ENCODE results near the gene ST8SIA1. TPM values are rescaled to one million over a fixed set of nuclear protein-coding genes. Genes with fewer than 3 reads are reported as not detected.
A peak's percentile ranks its signal among the peaks of the same experiment; 100 is the strongest.

Gene ST8SIA1
- polyA plus RNA-seq, 1 of the 3 experiments (the other 2 are of a cell fraction), result 0.12 TPM

- no peaks in the 10 kb centered on the region for H3F3A ChIP-seq (replicated peaks; ENCODE audit: insufficient read depth)
- H3K9me3 ChIP-seq, result no peaks in the 10 kb centered on the region
- H3K36me3 ChIP-seq (replicated peaks in 1 of 2; ENCODE audit: control insufficient read depth in 1 of 2, insufficient read depth in 2 of 2, low read length in 1 of 2), result no peaks in the 10 kb centered on the region
- no peaks in the 10 kb centered on the region for H3K79me2 ChIP-seq (ENCODE audit: insufficient read depth)
- no peak for DNase-seq
- H4K20me1 ChIP-seq (ENCODE audit: insufficient read depth), result no peaks in the 10 kb centered on the region
- no peaks in the 10 kb centered on the region for H3K4me1 ChIP-seq (ENCODE audit: control insufficient read depth in 1 of 2, insufficient read depth in 2 of 2, low read depth in 1 of 2, low read length in 1 of 2)
- POLR2A ChIA-PET, result no interaction called here
- H3K4me2 ChIP-seq, result no peak overlapping the region
- no peak overlapping the region for H3K27ac ChIP-seq (ENCODE audit: low read depth in 2 of 2, low read length in 1 of 2)
- H3K9me2 ChIP-seq, result no peaks in the 10 kb centered on the region
- H3K9ac ChIP-seq, result no peak overlapping the region
- H3K27me3 ChIP-seq (ENCODE audit: insufficient read depth), result peaks cover 3% of the 10 kb centered on the region; the same call in 1 of the 2 replicates
- 8% methylated on average over 5 of the region's 5 CpGs for WGBS (ENCODE audit: low lambda C conversion rate)
- no peak overlapping the region for H2AFZ ChIP-seq (ENCODE audit: low read depth)
- H3K4me3 ChIP-seq (ENCODE audit: low read depth in 2 of 2, low read length in 1 of 2), result no peak overlapping the region
- CTCF ChIA-PET, result no interaction called here
- 0 out of 2 replicates have a peak, but pooled peaks have one; percentile 26 for TF ChIP-seq NFIC (IDR thresholded peaks at IDR 0.05; ENCODE audit: borderline replicate concordance)
- TF ChIP-seq RCOR1 (IDR thresholded peaks at IDR 0.05; ENCODE audit: low read length), result no peak
- TF ChIP-seq TCF12 (IDR thresholded peaks at IDR 0.05), result peak; percentile 27; the same call in 1 of the 2 replicates
- TF ChIP-seq, protein P1, sequence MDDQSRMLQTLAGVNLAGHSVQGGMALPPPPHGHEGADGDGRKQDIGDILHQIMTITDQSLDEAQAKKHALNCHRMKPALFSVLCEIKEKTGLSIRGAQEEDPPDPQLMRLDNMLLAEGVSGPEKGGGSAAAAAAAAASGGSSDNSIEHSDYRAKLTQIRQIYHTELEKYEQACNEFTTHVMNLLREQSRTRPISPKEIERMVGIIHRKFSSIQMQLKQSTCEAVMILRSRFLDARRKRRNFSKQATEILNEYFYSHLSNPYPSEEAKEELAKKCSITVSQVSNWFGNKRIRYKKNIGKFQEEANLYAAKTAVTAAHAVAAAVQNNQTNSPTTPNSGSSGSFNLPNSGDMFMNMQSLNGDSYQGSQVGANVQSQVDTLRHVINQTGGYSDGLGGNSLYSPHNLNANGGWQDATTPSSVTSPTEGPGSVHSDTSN (IDR thresholded peaks at IDR 0.05), result no peak
- TF ChIP-seq FOXM1 (IDR thresholded peaks at IDR 0.05; ENCODE audit: low read depth), result no peak
Measured at GRCh38 chr12:22312336-22312735, 22.2 kb downstream of the ST8SIA1 start.

GRCh38 chr12:22310709-22311108, 23.8 kb downstream of the ST8SIA1 start:
- no peaks in the 10 kb centered on the region for H4K20me1 ChIP-seq (ENCODE audit: insufficient read depth)
- H3K27me3 ChIP-seq (ENCODE audit: insufficient read depth), result no peaks in the 10 kb centered on the region; the same call in 1 of the 2 replicates
- no peaks in the 10 kb centered on the region for H3K79me2 ChIP-seq (ENCODE audit: insufficient read depth)
- no peaks in the 10 kb centered on the region for H3K4me1 ChIP-seq (ENCODE audit: control insufficient read depth in 1 of 2, insufficient read depth in 2 of 2, low read depth in 1 of 2, low read length in 1 of 2)
- TF ChIP-seq CHD2 (IDR thresholded peaks at IDR 0.05; ENCODE audit: low read length, partially characterized antibody) (no peak), GABPA (IDR thresholded peaks at IDR 0.05; ENCODE audit: low read depth) (no peak)
- H3K36me3 ChIP-seq (replicated peaks in 1 of 2; ENCODE audit: control insufficient read depth in 1 of 2, insufficient read depth in 2 of 2, low read length in 1 of 2), result no peaks in the 10 kb centered on the region
- H3K27ac ChIP-seq (ENCODE audit: low read depth in 2 of 2, low read length in 1 of 2), result no peak overlapping the region
- H3K9me3 ChIP-seq, result no peaks in the 10 kb centered on the region
- no peaks in the 10 kb centered on the region for H3F3A ChIP-seq (replicated peaks; ENCODE audit: insufficient read depth)
- H3K4me2 ChIP-seq, result no peak overlapping the region
- no peak overlapping the region for H3K4me3 ChIP-seq (ENCODE audit: low read depth in 2 of 2, low read length in 1 of 2)
- H2AFZ ChIP-seq (ENCODE audit: low read depth), result no peak overlapping the region
- no peak for DNase-seq
- H3K9ac ChIP-seq, result no peak overlapping the region
- H3K9me2 ChIP-seq, result no peaks in the 10 kb centered on the region
- 9% methylated on average over 2 of the region's 2 CpGs for WGBS (ENCODE audit: low lambda C conversion rate)
- ChIA-PET CTCF (no interaction called here), POLR2A (no interaction called here)

GRCh38 chr12:22310275-22310674, 24.2 kb downstream of the ST8SIA1 start:
- no peak overlapping the region for H2AFZ ChIP-seq (ENCODE audit: low read depth)
- H3K9me2 ChIP-seq, result no peaks in the 10 kb centered on the region
- H3K9ac ChIP-seq, result no peak overlapping the region
- CTCF ChIA-PET, result interaction anchor here (1.4 kb wide), 1 partner anchor 25 kb away, joined by 3 read pairs; no protein-coding TSS in a partner anchor
- H4K20me1 ChIP-seq (ENCODE audit: insufficient read depth), result no peaks in the 10 kb centered on the region
- POLR2A ChIA-PET, result no interaction called here
- no peak overlapping the region for H3K27ac ChIP-seq (ENCODE audit: low read depth in 2 of 2, low read length in 1 of 2)
- no peaks in the 10 kb centered on the region for H3K36me3 ChIP-seq (replicated peaks in 1 of 2; ENCODE audit: control insufficient read depth in 1 of 2, insufficient read depth in 2 of 2, low read length in 1 of 2)
- H3F3A ChIP-seq (replicated peaks; ENCODE audit: insufficient read depth), result no peaks in the 10 kb centered on the region
- no peak overlapping the region for H3K4me3 ChIP-seq (ENCODE audit: low read depth in 2 of 2, low read length in 1 of 2)
- no peak overlapping the region for H3K4me2 ChIP-seq
- 8% methylated on average over 2 of the region's 2 CpGs for WGBS (ENCODE audit: low lambda C conversion rate)
- no peaks in the 10 kb centered on the region for H3K79me2 ChIP-seq (ENCODE audit: insufficient read depth)
- no peak for DNase-seq
- H3K4me1 ChIP-seq (ENCODE audit: control insufficient read depth in 1 of 2, insufficient read depth in 2 of 2, low read depth in 1 of 2, low read length in 1 of 2), result no peaks in the 10 kb centered on the region
- no peaks in the 10 kb centered on the region; the same call in 1 of the 2 replicates for H3K27me3 ChIP-seq (ENCODE audit: insufficient read depth)
- H3K9me3 ChIP-seq, result no peaks in the 10 kb centered on the region
- TF ChIP-seq MEF2A (IDR thresholded peaks at IDR 0.05; ENCODE audit: borderline replicate concordance, low read depth), result no peak
- no peak for TF ChIP-seq POLR2AphosphoS5 (IDR thresholded peaks at IDR 0.05; ENCODE audit: low read depth, low read length)
- no peak for TF ChIP-seq CHD2 (IDR thresholded peaks at IDR 0.05; ENCODE audit: low read length, partially characterized antibody)
- TF ChIP-seq RFX5 (IDR thresholded peaks at IDR 0.05; ENCODE audit: low read length), result no peak
- TF ChIP-seq RAD21 (IDR thresholded peaks at IDR 0.05; ENCODE audit: low read length), result no peak
- TF ChIP-seq CTCF (IDR thresholded peaks at IDR 0.05), result no peak
- TF ChIP-seq TCF12 (IDR thresholded peaks at IDR 0.05), result no peak
- TF ChIP-seq, protein P2, sequence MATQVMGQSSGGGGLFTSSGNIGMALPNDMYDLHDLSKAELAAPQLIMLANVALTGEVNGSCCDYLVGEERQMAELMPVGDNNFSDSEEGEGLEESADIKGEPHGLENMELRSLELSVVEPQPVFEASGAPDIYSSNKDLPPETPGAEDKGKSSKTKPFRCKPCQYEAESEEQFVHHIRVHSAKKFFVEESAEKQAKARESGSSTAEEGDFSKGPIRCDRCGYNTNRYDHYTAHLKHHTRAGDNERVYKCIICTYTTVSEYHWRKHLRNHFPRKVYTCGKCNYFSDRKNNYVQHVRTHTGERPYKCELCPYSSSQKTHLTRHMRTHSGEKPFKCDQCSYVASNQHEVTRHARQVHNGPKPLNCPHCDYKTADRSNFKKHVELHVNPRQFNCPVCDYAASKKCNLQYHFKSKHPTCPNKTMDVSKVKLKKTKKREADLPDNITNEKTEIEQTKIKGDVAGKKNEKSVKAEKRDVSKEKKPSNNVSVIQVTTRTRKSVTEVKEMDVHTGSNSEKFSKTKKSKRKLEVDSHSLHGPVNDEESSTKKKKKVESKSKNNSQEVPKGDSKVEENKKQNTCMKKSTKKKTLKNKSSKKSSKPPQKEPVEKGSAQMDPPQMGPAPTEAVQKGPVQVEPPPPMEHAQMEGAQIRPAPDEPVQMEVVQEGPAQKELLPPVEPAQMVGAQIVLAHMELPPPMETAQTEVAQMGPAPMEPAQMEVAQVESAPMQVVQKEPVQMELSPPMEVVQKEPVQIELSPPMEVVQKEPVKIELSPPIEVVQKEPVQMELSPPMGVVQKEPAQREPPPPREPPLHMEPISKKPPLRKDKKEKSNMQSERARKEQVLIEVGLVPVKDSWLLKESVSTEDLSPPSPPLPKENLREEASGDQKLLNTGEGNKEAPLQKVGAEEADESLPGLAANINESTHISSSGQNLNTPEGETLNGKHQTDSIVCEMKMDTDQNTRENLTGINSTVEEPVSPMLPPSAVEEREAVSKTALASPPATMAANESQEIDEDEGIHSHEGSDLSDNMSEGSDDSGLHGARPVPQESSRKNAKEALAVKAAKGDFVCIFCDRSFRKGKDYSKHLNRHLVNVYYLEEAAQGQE (IDR thresholded peaks at IDR 0.05; ENCODE audit: low read depth, low read length), result no peak
- TF ChIP-seq, protein P3, sequence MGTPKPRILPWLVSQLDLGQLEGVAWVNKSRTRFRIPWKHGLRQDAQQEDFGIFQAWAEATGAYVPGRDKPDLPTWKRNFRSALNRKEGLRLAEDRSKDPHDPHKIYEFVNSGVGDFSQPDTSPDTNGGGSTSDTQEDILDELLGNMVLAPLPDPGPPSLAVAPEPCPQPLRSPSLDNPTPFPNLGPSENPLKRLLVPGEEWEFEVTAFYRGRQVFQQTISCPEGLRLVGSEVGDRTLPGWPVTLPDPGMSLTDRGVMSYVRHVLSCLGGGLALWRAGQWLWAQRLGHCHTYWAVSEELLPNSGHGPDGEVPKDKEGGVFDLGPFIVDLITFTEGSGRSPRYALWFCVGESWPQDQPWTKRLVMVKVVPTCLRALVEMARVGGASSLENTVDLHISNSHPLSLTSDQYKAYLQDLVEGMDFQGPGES (IDR thresholded peaks at IDR 0.05; ENCODE audit: low read depth, low read length), result no peak
- no peak for TF ChIP-seq YY1 (IDR thresholded peaks at IDR 0.05; ENCODE audit: low read depth)
- no peak for TF ChIP-seq EP300 (IDR thresholded peaks at IDR 0.05; ENCODE audit: borderline replicate concordance in 1 of 2, low read depth in 1 of 2, low read length in 1 of 2)
